Activated gamma-delta T cell treated with anti-CD3 and anti-CD28 coated beads, Interleukin-2, amount 50 U/mL, for 16 hours (primary cell): ENCODE measurements around the gene KRT80.
A peak's percentile ranks its signal among the peaks of the same experiment; 100 is the strongest.

ENCODE experiments used
- DNase-seq: peaks from one replicate; pipeline ENCODE4 v3.0.0-alpha.2; 2020; ENCODE audit warnings: low read depth

The KRT80 gene

GRCh38 chr12:52179396-52179973, 12.3 kb downstream of the KRT80 start:
- no peak for DNase-seq

- no peak for DNase-seq
Measured at GRCh38 chr12:52178984-52179383, 12.8 kb downstream of the KRT80 start.

GRCh38 chr12:52178443-52178842, 13.4 kb downstream of the KRT80 start:
- DNase-seq = no peak

GRCh38 chr12:52175371-52176350, 16.2 kb downstream of the KRT80 start:
- no peak for DNase-seq

GRCh38 chr12:52173526-52173925, 18.3 kb downstream of the KRT80 start:
- no peak for DNase-seq

GRCh38 chr12:52172956-52173355, 18.9 kb downstream of the KRT80 start:
- no peak for DNase-seq

- no peak for DNase-seq
Measured at GRCh38 chr12:52171950-52172512, 19.8 kb downstream of the KRT80 start.

- DNase-seq = no peak
Measured at GRCh38 chr12:52170827-52171226, 21.0 kb downstream of the KRT80 start.

GRCh38 chr12:52169886-52170285, 21.9 kb downstream of the KRT80 start:
- no peak for DNase-seq

GRCh38 chr12:52168019-52168717, 23.6 kb downstream of the KRT80 start:
- no peak for DNase-seq

GRCh38 chr12:52167526-52167925, 24.3 kb downstream of the KRT80 start:
- DNase-seq = no peak

- DNase-seq = no peak
Measured at GRCh38 chr12:52166672-52167071, 25.1 kb downstream of the KRT80 start.

GRCh38 chr12:52165096-52165855, 26.5 kb downstream of the KRT80 start:
- no peak for DNase-seq

- DNase-seq = no peak
Measured at GRCh38 chr12:52164624-52165023, 27.2 kb downstream of the KRT80 start.

- DNase-seq = no peak
Measured at GRCh38 chr12:52162981-52163380, 28.8 kb downstream of the KRT80 start.

- no peak for DNase-seq
Measured at GRCh38 chr12:52160200-52160599, 31.6 kb downstream of the KRT80 start.

- DNase-seq = no peak
Measured at GRCh38 chr12:52157566-52158150, 34.2 kb downstream of the KRT80 start.

- peak; percentile 52 for DNase-seq
Measured at GRCh38 chr12:52156757-52157565, 34.9 kb downstream of the KRT80 start.

- no peak for DNase-seq
Measured at GRCh38 chr12:52156311-52156710, 35.5 kb downstream of the KRT80 start.
